ENCODE data around the gene TRPC6.

DNA sequence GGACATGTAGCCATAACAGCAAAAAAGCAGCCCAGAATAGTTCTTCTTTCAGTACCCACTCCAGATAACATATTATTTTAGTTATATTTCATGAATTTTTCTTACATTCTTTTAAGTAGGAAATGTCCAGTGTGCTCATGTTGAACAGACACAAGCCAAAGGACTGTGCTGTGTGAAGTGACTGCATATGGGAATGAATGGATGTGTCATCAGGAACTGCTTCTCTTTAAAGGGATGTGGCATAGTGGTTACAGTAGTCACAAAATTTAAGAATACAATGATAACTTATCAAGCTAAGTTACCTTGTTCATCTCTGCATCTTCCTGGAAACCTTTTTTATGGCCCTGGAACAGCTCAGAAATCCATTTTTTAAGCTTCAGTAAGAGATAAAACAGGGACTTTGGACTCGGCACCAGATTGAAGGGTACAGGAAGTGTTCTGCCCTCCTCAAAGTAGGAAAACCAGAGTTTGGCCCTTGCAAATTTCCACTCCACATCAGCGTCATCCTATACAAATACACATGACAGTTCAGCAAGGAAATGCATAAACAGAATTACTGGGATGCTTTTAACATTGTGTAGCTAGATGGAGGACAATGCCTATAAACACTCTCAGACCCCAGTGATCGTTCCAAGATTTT is 112.8 kb downstream of the TRPC6 start:
- TF ChIP-seq, protein P1, sequence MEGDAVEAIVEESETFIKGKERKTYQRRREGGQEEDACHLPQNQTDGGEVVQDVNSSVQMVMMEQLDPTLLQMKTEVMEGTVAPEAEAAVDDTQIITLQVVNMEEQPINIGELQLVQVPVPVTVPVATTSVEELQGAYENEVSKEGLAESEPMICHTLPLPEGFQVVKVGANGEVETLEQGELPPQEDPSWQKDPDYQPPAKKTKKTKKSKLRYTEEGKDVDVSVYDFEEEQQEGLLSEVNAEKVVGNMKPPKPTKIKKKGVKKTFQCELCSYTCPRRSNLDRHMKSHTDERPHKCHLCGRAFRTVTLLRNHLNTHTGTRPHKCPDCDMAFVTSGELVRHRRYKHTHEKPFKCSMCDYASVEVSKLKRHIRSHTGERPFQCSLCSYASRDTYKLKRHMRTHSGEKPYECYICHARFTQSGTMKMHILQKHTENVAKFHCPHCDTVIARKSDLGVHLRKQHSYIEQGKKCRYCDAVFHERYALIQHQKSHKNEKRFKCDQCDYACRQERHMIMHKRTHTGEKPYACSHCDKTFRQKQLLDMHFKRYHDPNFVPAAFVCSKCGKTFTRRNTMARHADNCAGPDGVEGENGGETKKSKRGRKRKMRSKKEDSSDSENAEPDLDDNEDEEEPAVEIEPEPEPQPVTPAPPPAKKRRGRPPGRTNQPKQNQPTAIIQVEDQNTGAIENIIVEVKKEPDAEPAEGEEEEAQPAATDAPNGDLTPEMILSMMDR (IDR thresholded peaks at IDR 0.05; ENCODE audit: low read length) = no peak
- no peak for TF ChIP-seq EZH2 (IDR thresholded peaks at IDR 0.05; ENCODE audit: borderline replicate concordance, low read length)

All from OCI-LY1 (cell line).